HepG2 (cell line): ENCODE results near the gene FITM1. TPM values are rescaled to one million over a fixed set of nuclear protein-coding genes. Genes with fewer than 3 reads are reported as not detected.

ENCODE experiments used
- ATF6 ChIP-seq: sonication (generic); formaldehyde crosslinking; conservative IDR thresholded peaks from 2 replicates; pipeline ENCODE4 v1.4.0; 2020; ENCODE audit warnings: missing genetic modification reagents
- CENPBD1 ChIP-seq: sonication (generic); formaldehyde crosslinking; IDR thresholded peaks from 2 replicates; pipeline ENCODE4 v1.8.0; 2022; ENCODE audit warnings: missing genetic modification reagents, low read depth, mild to moderate bottlenecking, borderline replicate concordance
- CREM ChIP-seq, 2 experiments: sonication (generic) in 1 of 2; formaldehyde crosslinking in 1 of 2; IDR thresholded peaks; 2 replicates each; pipeline versions ENCODE4 v1.4.0 to v1.6.1; 2016 to 2020; ENCODE audit warnings: antibody characterized with exemption in 1 of 2, mild to moderate bottlenecking in 1 of 2, missing genetic modification reagents in 1 of 2
- HNF1B ChIP-seq: sonication (generic); formaldehyde crosslinking; IDR thresholded peaks from 2 replicates; pipeline ENCODE4 v1.5.1; 2020; ENCODE audit warnings: mild to moderate bottlenecking, moderate library complexity, missing genetic modification reagents
- LCORL ChIP-seq, 2 experiments: fragments of 450-650 bp in 1 of 2; sonication (generic) in 1 of 2; formaldehyde crosslinking in 1 of 2; IDR thresholded peaks; 2 replicates each; pipeline versions ENCODE4 v1.5.0 to v1.6.1; 2017 to 2020; ENCODE audit warnings: antibody characterized with exemption in 1 of 2, missing genetic modification reagents in 1 of 2
- PHF8 ChIP-seq: sonication (generic); formaldehyde crosslinking; IDR thresholded peaks from 2 replicates; pipeline ENCODE4 v1.5.0; 2020; ENCODE audit warnings: missing genetic modification reagents
- RERE ChIP-seq: IDR thresholded peaks from 2 replicates; pipeline ENCODE4 v1.6.1; 2016; ENCODE audit warnings: low read depth, missing genetic modification reagents, missing compliant biosample characterization
- SMARCE1 ChIP-seq: fragments of 450-650 bp; IDR thresholded peaks from 2 replicates; pipeline ENCODE4 v1.6.1; 2017; ENCODE audit warnings: borderline replicate concordance
- SNAPC2 ChIP-seq: sonication (generic); formaldehyde crosslinking; IDR thresholded peaks from 2 replicates; pipeline ENCODE4 v1.8.1; 2022; ENCODE audit warnings: mild to moderate bottlenecking, missing genetic modification reagents
- TAF1 ChIP-seq: sonication (generic); formaldehyde crosslinking; IDR thresholded peaks from 2 replicates; pipeline ENCODE4 v1.4.0; 2020; ENCODE audit warnings: missing genetic modification reagents
- ZBTB46 ChIP-seq: sonication (generic); formaldehyde crosslinking; IDR thresholded peaks from 2 replicates; pipeline ENCODE4 v1.4.0; 2020; ENCODE audit warnings: mild to moderate bottlenecking, missing genetic modification reagents, borderline replicate concordance
- ZNF343 ChIP-seq: sonication (generic); formaldehyde crosslinking; IDR thresholded peaks from 2 replicates; pipeline ENCODE4 v1.4.0; 2020; ENCODE audit warnings: mild to moderate bottlenecking, missing genetic modification reagents
- ZNF367 ChIP-seq: sonication (generic); formaldehyde crosslinking; IDR thresholded peaks from 2 replicates; pipeline ENCODE4 v1.4.0; 2020; ENCODE audit warnings: missing genetic modification reagents, borderline replicate concordance
- ZNF557 ChIP-seq: sonication (generic); formaldehyde crosslinking; IDR thresholded peaks from 2 replicates; pipeline ENCODE4 v1.4.0; 2020; ENCODE audit warnings: missing genetic modification reagents
- ZNF713 ChIP-seq: sonication (generic); formaldehyde crosslinking; IDR thresholded peaks from 2 replicates; pipeline ENCODE4 v1.4.0; 2020; ENCODE audit warnings: mild to moderate bottlenecking, missing genetic modification reagents
- ZNF891 ChIP-seq: sonication (generic); formaldehyde crosslinking; IDR thresholded peaks from 2 replicates; pipeline ENCODE4 v1.5.0; 2020; ENCODE audit warnings: mild to moderate bottlenecking, missing genetic modification reagents
- polyA plus RNA-seq, 8 experiments: library from polyadenylated mRNA; depleted of rRNA in 3 of 8; stranded (reverse) in 7 of 8; unstranded in 1 of 8; fragments of >200 nt; fragmentation: Illumina TruSeq in 4 of 8; extraction: Trizol in 4 of 8; gene quantifications; 2 replicates each; pipeline versions ENCODE4 v1.2.1 to v1.2.3, GENCODE V29; 2011 to 2016; ENCODE audit warnings: low read depth in 4 of 8, missing spikeins in 1 of 8, mixed read lengths in 1 of 8; ENCODE audit not compliant: insufficient read depth in 1 of 8
- total RNA-seq, 5 experiments: library from RNA; depleted of rRNA; stranded (reverse); fragments of >200 nt; fragmentation: Illumina TruSeq; extraction: Trizol; gene quantifications; 2 replicates each; pipeline ENCODE4 v1.2.3, GENCODE V29; 2016; ENCODE audit warnings: low read depth in 1 of 5

FITM1 gene
- total and polyA plus RNA-seq, 2 of the 13 experiments (the other 11 are each of a cell fraction or from before 2014, with no cell fraction given), result 2.7 to 5.8 TPM

- TF ChIP-seq RERE (CRISPR knock-in tag), result no peak; the same call in 1 of the 2 replicates
- TF ChIP-seq CENPBD1, result no peak
- no peak for TF ChIP-seq SMARCE1
- no peak for TF ChIP-seq ZNF713 (CRISPR knock-in tag)
- peak; percentile 82 for TF ChIP-seq TAF1 (CRISPR knock-in tag)
- TF ChIP-seq LCORL (IDR thresholded peaks at IDR 0.05), result no peak
- no peak for TF ChIP-seq LCORL (CRISPR knock-in tag; IDR thresholded peaks at IDR 0.05)
- no peak; the same call in 1 of the 2 replicates for TF ChIP-seq HNF1B (CRISPR knock-in tag)
- peak; percentile 71; the same call in 1 of the 2 replicates for TF ChIP-seq ZNF891 (CRISPR knock-in tag)
- TF ChIP-seq ZNF367 (CRISPR knock-in tag), result no peak; the same call in 1 of the 2 replicates
- peak; percentile 96 for TF ChIP-seq CREM (IDR thresholded peaks at IDR 0.05)
- peak; percentile 91 for TF ChIP-seq CREM (CRISPR knock-in tag; IDR thresholded peaks at IDR 0.05)
- TF ChIP-seq ATF6, result no peak
- peak; percentile 89 for TF ChIP-seq PHF8
- TF ChIP-seq ZNF343 (CRISPR knock-in tag), result peak; percentile 97
- TF ChIP-seq SNAPC2 (CRISPR knock-in tag), result peak; percentile 95
- TF ChIP-seq ZBTB46 (CRISPR knock-in tag), result no peak; the same call in 1 of the 2 replicates
- no peak; the same call in none of the 2 replicates for TF ChIP-seq ZNF557 (CRISPR knock-in tag)
Measured at GRCh38 chr14:24114532-24115421, 15.7 kb upstream of the FITM1 start, which contains the start of the genes DCAF11 and NRL (continued).
